ENCODE data around the gene RPS18. TPM values are rescaled to one million over a fixed set of nuclear protein-coding genes. Genes with fewer than 3 reads are reported as not detected.

RPS18 gene
- total and polyA plus RNA-seq, 2 experiments from 2014 or later: 1,924 to 2,521 TPM

DNA sequence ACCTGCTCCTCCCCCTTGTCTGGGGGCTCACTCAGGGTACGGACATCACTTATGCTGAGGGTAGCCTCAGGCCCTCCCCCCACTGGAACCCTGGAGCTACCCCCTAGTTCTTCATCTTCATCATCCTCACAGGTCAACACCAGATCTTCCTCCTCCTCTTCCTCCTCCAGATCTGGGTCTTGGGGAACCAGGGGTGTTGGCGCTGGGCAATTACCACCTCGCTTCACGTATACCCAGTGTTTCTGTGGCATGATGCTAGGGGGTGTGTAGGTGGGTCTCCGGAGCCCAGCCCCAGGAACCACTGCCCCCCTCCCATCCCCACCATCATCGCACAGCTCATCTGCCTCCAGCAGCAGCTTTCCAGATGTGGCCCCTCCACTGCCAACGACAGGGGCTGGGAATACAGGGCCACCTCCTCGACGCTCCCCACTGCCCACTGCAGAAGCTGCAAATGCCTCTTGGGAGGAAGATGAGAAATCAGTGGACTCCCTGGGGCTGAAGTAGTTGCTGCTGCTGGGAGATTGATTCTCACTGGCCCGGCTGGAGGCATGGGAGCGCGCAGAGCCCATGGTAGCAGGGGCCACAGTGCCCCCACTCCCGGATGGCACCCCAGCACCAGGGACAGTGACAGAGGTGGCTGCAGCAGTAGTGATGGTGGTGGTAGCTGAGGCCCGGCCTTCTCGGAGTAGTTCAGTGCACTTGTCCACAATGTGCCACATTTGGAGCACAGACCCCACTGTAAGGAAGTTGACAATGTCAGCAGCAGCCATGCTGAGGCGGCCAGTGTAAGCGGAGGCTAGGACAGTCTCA lies 44.1 kb downstream of the RPS18 start:
- peaks cover 23% of the 10 kb centered on the region for H3F3A ChIP-seq (ENCODE audit: insufficient read depth)
- in situ Hi-C loops (cut with MboI): no loop called here
- no peaks in the 10 kb centered on the region for H4K20me1 ChIP-seq (ENCODE audit: insufficient read depth)
- H3K9ac ChIP-seq: no peak overlapping the region
- TF ChIP-seq EZH2 (IDR thresholded peaks at IDR 0.05; ENCODE audit: insufficient read depth, poor library complexity, severe bottlenecking): no peak
- TF ChIP-seq EZH2phosphoT487 (IDR thresholded peaks at IDR 0.05; ENCODE audit: insufficient read depth, low read depth): no peak
- H3K4me2 ChIP-seq (ENCODE audit: unreplicated experiment): no peak overlapping the region
- no peaks in the 10 kb centered on the region for H3K9me3 ChIP-seq (ENCODE audit: low read depth)
- H2AFZ ChIP-seq: no peak overlapping the region
- peaks cover 27% of the 10 kb centered on the region for H3K4me1 ChIP-seq (ENCODE audit: insufficient read depth)
- no peaks in the 10 kb centered on the region for H3K9me2 ChIP-seq (ENCODE audit: insufficient read depth)
- H3K79me2 ChIP-seq (ENCODE audit: insufficient read depth): peaks cover 61% of the 10 kb centered on the region
- WGBS, 2 experiments (ENCODE audit: low coverage in 1 of 2, low lambda C conversion rate in 2 of 2, missing lambda C conversion rate in 2 of 2): 78 to 79% methylated on average over 16 to 17 of the region's 17 CpGs
- H3K27me3 ChIP-seq (replicated peaks; ENCODE audit: insufficient read depth): no peaks in the 10 kb centered on the region
- H3K4me3 ChIP-seq: no peak overlapping the region
- no peak overlapping the region for H3K27ac ChIP-seq
- DNase-seq: no peak
- H3K36me3 ChIP-seq (ENCODE audit: low read depth): peaks cover 13% of the 10 kb centered on the region; the same call in 1 of the 2 replicates

DNA sequence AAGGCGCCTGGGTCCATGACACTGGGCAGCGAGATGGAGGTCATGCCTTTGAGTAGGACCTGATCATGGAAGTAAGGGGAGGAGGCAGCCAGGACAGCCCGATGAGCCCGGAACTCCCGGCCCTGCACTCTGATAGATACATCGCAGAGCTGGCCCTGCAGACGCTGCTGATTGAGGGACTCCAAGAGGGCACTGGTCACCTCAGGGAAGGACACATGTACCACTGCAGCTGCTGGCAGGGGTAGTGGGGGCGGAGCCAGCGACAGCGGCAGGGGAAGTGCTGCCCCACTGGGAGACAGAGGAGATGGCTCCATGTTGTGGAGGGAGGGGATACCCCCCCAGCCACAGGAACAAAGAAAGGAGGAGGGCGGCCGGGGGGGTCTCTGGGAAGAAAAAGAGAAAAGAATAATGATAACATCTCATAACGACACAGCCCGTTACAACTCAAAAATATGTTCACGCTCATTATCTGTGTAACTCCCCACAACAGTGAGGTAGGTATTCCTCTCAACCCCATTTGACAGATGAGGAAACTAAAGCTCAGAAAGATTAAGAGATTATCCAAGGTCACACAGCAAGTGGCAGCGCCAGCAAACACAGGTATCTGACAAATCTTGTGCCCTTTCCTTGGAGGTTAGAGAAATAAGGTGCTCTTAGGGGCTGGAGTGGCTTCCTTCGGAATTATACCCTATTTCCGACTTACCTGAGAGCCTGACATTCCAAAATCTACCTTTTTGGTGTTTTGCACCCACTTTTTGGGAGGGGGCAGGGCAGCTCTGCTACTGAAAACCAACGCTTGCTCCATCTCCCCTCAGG lies 44.9 kb downstream of the RPS18 start:
- Histone ChIP-seq H4K20me1 (ENCODE audit: insufficient read depth) (no peaks in the 10 kb centered on the region), H3K9ac (no peak overlapping the region), H3K9me3 (ENCODE audit: low read depth) (no peaks in the 10 kb centered on the region), H3K4me2 (ENCODE audit: unreplicated experiment) (peak overlapping the region; percentile 69), H3K4me1 (ENCODE audit: insufficient read depth) (peaks cover 32% of the 10 kb centered on the region), H3K4me3 (peak overlapping the region; percentile 60), H3F3A (ENCODE audit: insufficient read depth) (peaks cover 28% of the 10 kb centered on the region), H3K36me3 (ENCODE audit: low read depth) (peaks cover 13% of the 10 kb centered on the region; the same call in 1 of the 2 replicates), H2AFZ (no peak overlapping the region), H3K27ac (no peak overlapping the region), H3K27me3 (replicated peaks; ENCODE audit: insufficient read depth) (no peaks in the 10 kb centered on the region), H3K9me2 (ENCODE audit: insufficient read depth) (no peaks in the 10 kb centered on the region), H3K79me2 (ENCODE audit: insufficient read depth) (peaks cover 61% of the 10 kb centered on the region)
- in situ Hi-C loops (cut with MboI): no loop called here
- WGBS, 2 experiments (ENCODE audit: low coverage in 1 of 2, low lambda C conversion rate in 2 of 2, missing lambda C conversion rate in 2 of 2): 69 to 74% methylated on average over 18 to 19 of the region's 19 CpGs
- TF ChIP-seq EZH2phosphoT487 (IDR thresholded peaks at IDR 0.05; ENCODE audit: insufficient read depth, low read depth) (no peak), EZH2 (IDR thresholded peaks at IDR 0.05; ENCODE audit: insufficient read depth, poor library complexity, severe bottlenecking) (no peak)
- DNase-seq: no peak

DNA sequence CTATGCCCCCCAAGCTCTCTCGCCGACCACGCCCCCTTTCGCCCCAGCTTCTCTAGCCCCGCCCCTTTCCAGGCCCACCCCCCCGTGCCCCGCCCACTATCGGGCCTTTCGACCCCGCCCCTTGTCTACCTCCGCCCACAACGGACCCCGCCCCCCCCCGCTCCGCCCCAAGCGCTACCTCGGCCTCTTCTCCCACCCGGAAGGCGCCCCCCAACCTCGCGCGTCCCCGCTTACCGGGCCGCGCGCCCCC lies 45.5 kb downstream of the RPS18 start:
- H3K9me3 ChIP-seq (ENCODE audit: low read depth): no peaks in the 10 kb centered on the region
- H3K36me3 ChIP-seq (ENCODE audit: low read depth): peaks cover 13% of the 10 kb centered on the region; the same call in 1 of the 2 replicates
- H3K9ac ChIP-seq: peak overlapping the region; percentile 80
- no peak for DNase-seq
- in situ Hi-C loops (cut with MboI): no loop called here
- WGBS, 2 experiments (ENCODE audit: low coverage in 1 of 2, low lambda C conversion rate in 2 of 2, missing lambda C conversion rate in 2 of 2): 3 to 10% methylated on average over 2 to 27 of the region's 27 CpGs
- peaks cover 61% of the 10 kb centered on the region for H3K79me2 ChIP-seq (ENCODE audit: insufficient read depth)
- TF ChIP-seq EZH2 (IDR thresholded peaks at IDR 0.05; ENCODE audit: insufficient read depth, poor library complexity, severe bottlenecking) (no peak), EZH2phosphoT487 (IDR thresholded peaks at IDR 0.05; ENCODE audit: insufficient read depth, low read depth) (no peak)
- no peak overlapping the region for H2AFZ ChIP-seq
- H3K27me3 ChIP-seq (replicated peaks; ENCODE audit: insufficient read depth): no peaks in the 10 kb centered on the region
- peak overlapping the region; percentile 69 for H3K4me2 ChIP-seq (ENCODE audit: unreplicated experiment)
- no peak overlapping the region; the same call in 1 of the 2 replicates for H3K27ac ChIP-seq
- H3K4me1 ChIP-seq (ENCODE audit: insufficient read depth): peaks cover 32% of the 10 kb centered on the region
- peaks cover 28% of the 10 kb centered on the region for H3F3A ChIP-seq (ENCODE audit: insufficient read depth)
- no peaks in the 10 kb centered on the region for H3K9me2 ChIP-seq (ENCODE audit: insufficient read depth)
- peak overlapping the region; percentile 78 for H3K4me3 ChIP-seq
- no peaks in the 10 kb centered on the region for H4K20me1 ChIP-seq (ENCODE audit: insufficient read depth)

DNA sequence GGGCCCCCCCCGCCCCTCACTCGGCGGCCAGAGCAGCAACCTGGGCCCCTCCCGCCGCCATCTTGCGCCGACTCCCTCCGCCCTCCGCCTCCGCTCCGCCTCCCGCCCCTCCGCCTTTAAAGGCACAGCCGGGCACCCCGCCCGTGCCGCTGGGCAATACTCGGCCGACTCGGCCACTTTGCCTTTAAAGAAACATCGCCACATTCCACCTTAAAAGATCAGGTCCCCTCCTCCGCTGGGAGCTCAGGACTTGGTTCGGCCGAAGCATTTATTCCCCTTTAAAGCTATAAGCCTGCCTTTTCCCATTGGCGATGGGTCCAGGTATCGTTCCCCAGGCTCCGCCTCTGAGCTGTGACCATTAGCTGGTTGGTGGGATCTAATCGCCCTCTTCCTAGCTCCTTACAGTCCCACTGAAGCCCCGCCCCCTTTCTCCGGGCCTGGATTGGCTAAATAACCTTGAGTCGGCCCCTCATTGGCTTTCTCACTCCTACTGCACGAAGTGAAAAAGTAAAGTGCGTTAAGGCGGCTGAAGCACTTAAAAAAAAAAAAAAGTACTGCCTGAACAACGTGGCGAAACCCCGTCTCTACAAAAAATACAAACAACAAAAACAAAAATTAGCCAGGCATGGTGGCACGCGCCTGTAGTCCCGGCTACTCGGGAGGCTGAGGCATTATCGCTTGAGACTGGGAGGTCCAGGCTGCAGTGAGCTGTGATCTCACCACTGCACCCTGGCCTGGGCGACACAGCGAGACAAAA lies 46.0 kb downstream of the RPS18 start, which contains the start of gene ZBTB22:
Gene ZBTB22, minus strand, starts transcription at position 76 of the 757 bp plus-strand sequence. CDS start 828 bp downstream, outside the sequence.
- H3K4me2 ChIP-seq (ENCODE audit: unreplicated experiment): peak within 1 kb of the TSS; percentile 78
- H3K36me3 ChIP-seq (ENCODE audit: low read depth): peaks cover 13% of the 10 kb centered on the region; the same call in 1 of the 2 replicates
- no peaks in the 10 kb centered on the region for H3K9me2 ChIP-seq (ENCODE audit: insufficient read depth)
- H4K20me1 ChIP-seq (ENCODE audit: insufficient read depth): no peaks in the 10 kb centered on the region
- H2AFZ ChIP-seq: peak within 1 kb of the TSS; percentile 74
- H3K79me2 ChIP-seq (ENCODE audit: insufficient read depth): peaks cover 60% of the 10 kb centered on the region
- H3K4me3 ChIP-seq: peak within 1 kb of the TSS; percentile 78
- no peaks in the 10 kb centered on the region for H3K9me3 ChIP-seq (ENCODE audit: low read depth)
- H3K27me3 ChIP-seq (replicated peaks; ENCODE audit: insufficient read depth): no peaks in the 10 kb centered on the region
- H3K27ac ChIP-seq: peak within 1 kb of the TSS; percentile 78
- DNase-seq: peak; percentile 99
- in situ Hi-C loops (cut with MboI): no loop called here
- WGBS, 2 experiments (ENCODE audit: low coverage in 1 of 2, low lambda C conversion rate in 2 of 2, missing lambda C conversion rate in 2 of 2): 2 to 3% methylated on average over 32 to 44 of the region's 44 CpGs
- H3K9ac ChIP-seq: peak within 1 kb of the TSS; percentile 80
- H3K4me1 ChIP-seq (ENCODE audit: insufficient read depth): peaks cover 32% of the 10 kb centered on the region
- TF ChIP-seq EZH2phosphoT487 (IDR thresholded peaks at IDR 0.05; ENCODE audit: insufficient read depth, low read depth): no peak
- TF ChIP-seq EZH2 (IDR thresholded peaks at IDR 0.05; ENCODE audit: insufficient read depth, poor library complexity, severe bottlenecking): no peak
- H3F3A ChIP-seq (ENCODE audit: insufficient read depth): peaks cover 28% of the 10 kb centered on the region
